Neural progenitor cell (in vitro differentiated cells): Measurements from ENCODE around the gene CPO.

Experiments
- EZH2 ChIP-seq: fragments of 200-600 bp; sonication (generic); IDR thresholded peaks from 2 replicates; pipeline ENCODE4 v1.6.1; 2017; ENCODE audit warnings: antibody characterized with exemption, mild to moderate bottlenecking, moderate library complexity
- EZH2phosphoT487 ChIP-seq: fragments of 200-600 bp; sonication (generic); IDR thresholded peaks from 2 replicates; pipeline ENCODE4 v1.6.1; 2017; ENCODE audit warnings: antibody characterized with exemption
- TF ChIP-seq, protein P1 (sequence below): fragments of 200-600 bp; sonication (generic); IDR thresholded peaks from 2 replicates; pipeline ENCODE4 v1.5.1; 2017; ENCODE audit warnings: antibody characterized with exemption, mild to moderate bottlenecking

DNA sequence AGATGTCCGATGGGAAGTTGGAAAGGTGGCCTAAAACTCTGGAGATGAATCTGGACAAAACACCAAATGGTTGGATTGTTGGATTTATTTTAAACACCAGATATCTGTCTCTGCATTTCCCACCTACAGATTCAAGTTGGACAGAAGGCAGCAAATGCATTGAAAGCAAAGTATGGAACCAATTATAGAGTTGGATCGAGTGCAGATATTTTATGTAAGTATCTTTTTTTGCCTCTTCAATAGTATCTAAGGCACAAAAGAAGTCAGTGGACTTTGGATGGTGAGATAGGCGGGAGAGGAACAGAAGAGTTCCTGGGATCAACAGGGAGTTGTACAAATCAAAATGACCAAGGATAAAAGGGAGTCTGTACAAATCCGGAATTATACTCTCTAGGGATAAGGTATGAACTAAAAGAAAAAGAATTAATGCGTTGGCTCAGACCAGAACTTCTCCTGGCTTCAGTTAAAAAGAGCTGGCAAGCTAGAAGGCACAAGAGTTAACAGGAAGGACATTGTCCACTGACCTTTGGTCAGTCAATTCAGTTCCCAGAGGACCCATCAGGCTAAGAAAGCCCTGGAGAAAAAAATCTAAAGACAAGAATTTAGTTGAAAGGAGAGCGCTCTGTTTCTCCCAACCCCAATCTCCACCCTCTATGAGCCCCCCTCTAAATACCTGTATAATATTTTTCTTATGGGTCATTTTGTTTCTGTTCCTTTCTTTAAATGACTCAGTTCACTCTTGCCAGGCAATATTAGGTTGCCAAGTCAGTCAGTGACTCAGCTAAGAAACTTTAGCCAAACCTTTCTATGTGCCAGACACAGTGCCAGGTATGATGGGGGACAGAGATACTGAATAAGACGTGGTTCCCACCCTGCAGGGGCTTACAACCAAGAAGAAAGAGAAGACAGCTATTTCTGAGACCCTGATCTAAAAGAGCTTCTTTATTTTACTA, 29.1 kb downstream of the CPO start:
- TF ChIP-seq, protein P1, sequence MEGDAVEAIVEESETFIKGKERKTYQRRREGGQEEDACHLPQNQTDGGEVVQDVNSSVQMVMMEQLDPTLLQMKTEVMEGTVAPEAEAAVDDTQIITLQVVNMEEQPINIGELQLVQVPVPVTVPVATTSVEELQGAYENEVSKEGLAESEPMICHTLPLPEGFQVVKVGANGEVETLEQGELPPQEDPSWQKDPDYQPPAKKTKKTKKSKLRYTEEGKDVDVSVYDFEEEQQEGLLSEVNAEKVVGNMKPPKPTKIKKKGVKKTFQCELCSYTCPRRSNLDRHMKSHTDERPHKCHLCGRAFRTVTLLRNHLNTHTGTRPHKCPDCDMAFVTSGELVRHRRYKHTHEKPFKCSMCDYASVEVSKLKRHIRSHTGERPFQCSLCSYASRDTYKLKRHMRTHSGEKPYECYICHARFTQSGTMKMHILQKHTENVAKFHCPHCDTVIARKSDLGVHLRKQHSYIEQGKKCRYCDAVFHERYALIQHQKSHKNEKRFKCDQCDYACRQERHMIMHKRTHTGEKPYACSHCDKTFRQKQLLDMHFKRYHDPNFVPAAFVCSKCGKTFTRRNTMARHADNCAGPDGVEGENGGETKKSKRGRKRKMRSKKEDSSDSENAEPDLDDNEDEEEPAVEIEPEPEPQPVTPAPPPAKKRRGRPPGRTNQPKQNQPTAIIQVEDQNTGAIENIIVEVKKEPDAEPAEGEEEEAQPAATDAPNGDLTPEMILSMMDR = no peak
- TF ChIP-seq EZH2 (no peak), EZH2phosphoT487 (no peak)
